Upper lobe of left lung (tissue), 6 donors: Measurements from ENCODE around the gene FYN. TPM values are rescaled to one million over a fixed set of nuclear protein-coding genes. Genes with fewer than 3 reads are reported as not detected.

Source experiments
- ATAC-seq, 2 donors: fragments of 200-7000 bp; cut with Tn5 transposase; one replicate each; pipeline ENCODE4 v1.9.1; 2022; ENCODE audit warnings: mild to moderate bottlenecking in 2 of 2, moderate library complexity in 2 of 2; ENCODE audit not compliant: low FRiP score in 2 of 2
- DNase-seq, 2 donors: peaks; one replicate each; pipeline ENCODE4 v3.0.0-alpha.2; 2019 to 2020
- H3K27ac ChIP-seq, 4 donors: fragments of 200-600 bp; sonication (generic); one replicate each; pipeline ENCODE4 v1.5.1; 2016 to 2019
- H3K27me3 ChIP-seq, 4 donors: fragments of 200-600 bp; sonication (generic); one replicate each; pipeline ENCODE4 v1.5.1; 2017 to 2019
- H3K36me3 ChIP-seq, 4 donors: fragments of 200-600 bp; sonication (generic); one replicate each; pipeline ENCODE4 v1.5.1; 2016 to 2019
- H3K4me1 ChIP-seq, 4 donors: fragments of 200-600 bp; sonication (generic); one replicate each; pipeline ENCODE4 v1.5.1; 2018 to 2019
- H3K4me3 ChIP-seq, 4 donors: fragments of 200-600 bp; sonication (generic); one replicate each; pipeline ENCODE4 v1.5.1; 2017 to 2019; ENCODE audit warnings: mild to moderate bottlenecking in 2 of 4, moderate library complexity in 1 of 4
- H3K9me3 ChIP-seq, 4 donors: fragments of 200-600 bp; sonication (generic); one replicate each; pipeline ENCODE4 v1.5.1; 2018 to 2019
- CTCF ChIP-seq, 6 experiments: fragments of 450-650 bp in 4 of 6; fragments of 200-600 bp in 2 of 6; sonication (generic) in 2 of 6; IDR thresholded peaks; one replicate each; pipeline ENCODE4 v1.5.1; 2016 to 2019; ENCODE audit warnings: antibody characterized with exemption in 6 of 6
- EP300 ChIP-seq, 4 donors: sonication (generic); formaldehyde crosslinking; IDR thresholded peaks; one replicate each; pipeline ENCODE4 v1.5.1; 2017; ENCODE audit warnings: antibody characterized with exemption in 4 of 4, control low read depth in 2 of 4
- POLR2A ChIP-seq, 4 donors: fragments of 450-650 bp; IDR thresholded peaks; one replicate each; pipeline ENCODE4 v1.5.1; 2016 to 2017; ENCODE audit warnings: antibody characterized with exemption in 4 of 4, mild to moderate bottlenecking in 2 of 4
- POLR2AphosphoS5 ChIP-seq, 2 donors: sonication (generic); formaldehyde crosslinking; IDR thresholded peaks; one replicate each; pipeline ENCODE4 v1.5.1; 2017; ENCODE audit warnings: antibody characterized with exemption in 2 of 2
- WGBS, 2 donors: methylation state at CpG; one replicate each; pipeline ENCODE4 v1.1.5; 2017 to 2018; 5-methylcytosine and 5-hydroxymethylcytosine counted together
- total RNA-seq, 6 donors: library from RNA; depleted of rRNA in 4 of 6; stranded (reverse); fragments of >200 nt in 4 of 6; gene quantifications; one replicate each; pipeline versions ENCODE4 v1.1.0 to v1.2.1, GENCODE V29; 2016 to 2021
- donor health status: DM: no; HTN: no; CAD: no; lungs with moderate emphysema.
- donor health status: DM: no; HTN: yes; CAD: no; lungs with severe emphysema.

Gene FYN
- total RNA-seq, 6 donors from 2014 or later = 69.1 to 181 (median 113) TPM

DNA sequence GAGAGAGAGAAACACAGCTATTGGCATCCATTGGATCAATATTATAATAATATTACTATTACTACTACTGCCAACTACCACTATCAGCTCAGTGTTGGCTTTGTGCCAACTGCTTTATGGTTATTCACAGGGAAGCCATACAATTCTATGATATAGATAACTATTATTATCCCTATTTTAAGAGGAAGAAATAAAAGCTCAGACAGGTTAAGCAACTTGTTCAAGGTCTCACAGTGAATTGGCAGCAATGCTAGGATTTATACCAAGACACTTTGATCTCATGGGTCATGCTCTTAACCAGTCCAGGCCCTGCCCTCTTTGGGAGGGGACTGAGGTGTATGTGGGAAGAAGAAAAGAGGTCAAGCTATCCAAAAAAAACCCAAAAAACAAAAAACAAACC, 185.6 kb downstream of the FYN start:
- Histone ChIP-seq H3K4me3 (no peak overlapping the region), H3K36me3 (peaks cover 0 to 54% (median 9%) of the 10 kb centered on the region in 4 donors), H3K9me3 (no peaks in the 10 kb centered on the region), H3K27me3 (no peaks in the 10 kb centered on the region), H3K27ac (no peak overlapping the region), H3K4me1 (peaks cover 9 to 33% (median 24%) of the 10 kb centered on the region in 4 donors)
- DNase-seq (no peak), ATAC-seq (no peak)
- TF ChIP-seq POLR2A (IDR thresholded peaks at IDR 0.05) (no peak), EP300 (IDR thresholded peaks at IDR 0.05) (no peak), POLR2AphosphoS5 (IDR thresholded peaks at IDR 0.05) (no peak), CTCF (IDR thresholded peaks at IDR 0.05) (no peak)

DNA sequence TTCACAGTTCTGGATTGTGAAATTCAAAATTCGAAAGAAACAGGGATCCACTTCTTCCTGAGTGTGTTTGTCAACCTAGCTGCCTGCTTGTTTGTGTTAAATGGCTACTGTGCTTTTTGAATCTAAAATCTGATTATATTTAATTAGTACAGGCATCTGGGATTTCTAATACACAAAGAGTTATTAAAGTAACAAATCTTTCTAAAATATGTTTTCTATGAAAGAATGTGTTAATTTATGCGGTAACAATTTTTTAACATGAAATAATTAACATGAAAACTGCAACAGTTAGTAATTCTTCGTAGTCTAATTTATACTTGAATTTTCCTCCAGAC, 186.4 kb downstream of the FYN start:
- Histone ChIP-seq H3K4me1 (peaks cover 9 to 33% (median 23%) of the 10 kb centered on the region in 4 donors), H3K9me3 (no peaks in the 10 kb centered on the region), H3K36me3 (peaks cover 0 to 49% (median 2%) of the 10 kb centered on the region in 4 donors), H3K27me3 (no peaks in the 10 kb centered on the region), H3K27ac (peak overlapping the region in 2 of 4 donors; percentile 33 to 45), H3K4me3 (no peak overlapping the region)
- DNase-seq = no peak
- 68 to 72% methylated on average over 3 of the region's 3 CpGs for WGBS, 2 donors
- TF ChIP-seq POLR2AphosphoS5 (IDR thresholded peaks at IDR 0.05) = no peak
- TF ChIP-seq POLR2A (IDR thresholded peaks at IDR 0.05) = no peak
- TF ChIP-seq CTCF (IDR thresholded peaks at IDR 0.05) = no peak
- TF ChIP-seq EP300 (IDR thresholded peaks at IDR 0.05) = no peak
- ATAC-seq = no peak

DNA sequence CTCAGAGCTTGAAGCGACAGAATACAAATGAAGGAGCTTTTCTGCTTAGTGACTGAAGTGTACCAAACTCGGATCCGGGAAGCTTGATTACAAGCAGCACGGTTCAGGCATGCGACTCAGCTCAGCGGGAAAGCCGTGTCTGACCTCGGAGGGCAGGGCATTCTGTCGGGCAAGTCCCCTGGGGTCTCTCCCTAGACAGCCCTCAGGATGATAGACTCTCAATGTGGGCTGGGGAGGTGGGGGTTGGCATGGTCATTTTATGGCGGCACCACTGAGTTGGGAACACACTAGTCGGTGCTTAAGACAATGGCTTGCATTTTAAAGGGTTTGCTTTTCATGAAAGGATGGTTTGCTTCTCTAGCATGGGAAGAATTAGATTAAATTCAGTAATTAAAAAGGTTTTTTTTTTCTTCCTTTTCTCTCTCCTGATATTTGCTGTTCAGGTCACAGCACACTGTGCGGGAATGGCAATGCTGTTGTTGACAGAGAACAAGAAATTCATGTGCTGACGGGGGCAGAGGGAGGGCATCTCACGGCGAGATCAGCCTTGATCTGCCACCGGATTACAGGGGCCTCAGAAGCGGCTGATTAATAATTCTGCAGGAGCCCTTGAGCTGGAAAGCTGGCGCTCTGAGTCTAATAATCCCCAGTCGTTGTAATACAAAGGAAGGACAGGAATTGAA, 186.9 kb downstream of the FYN start:
- Histone ChIP-seq H3K4me3 (no peak overlapping the region), H3K9me3 (no peaks in the 10 kb centered on the region), H3K27ac (peak overlapping the region; percentile 3 to 56 (median 39)), H3K36me3 (peaks cover 0 to 44% (median 1%) of the 10 kb centered on the region in 4 donors), H3K27me3 (no peaks in the 10 kb centered on the region), H3K4me1 (peaks cover 9 to 33% (median 23%) of the 10 kb centered on the region in 4 donors)
- ATAC-seq (peak; percentile 19 to 50), DNase-seq (peak in 1 of 2 donors; percentile 18)
- WGBS, 2 donors = 62 to 65% methylated on average over 19 of the region's 19 CpGs
- no peak for TF ChIP-seq POLR2AphosphoS5 (IDR thresholded peaks at IDR 0.05)
- no peak for TF ChIP-seq EP300 (IDR thresholded peaks at IDR 0.05)
- no peak for TF ChIP-seq POLR2A (IDR thresholded peaks at IDR 0.05)
- TF ChIP-seq CTCF (IDR thresholded peaks at IDR 0.05) = no peak

DNA sequence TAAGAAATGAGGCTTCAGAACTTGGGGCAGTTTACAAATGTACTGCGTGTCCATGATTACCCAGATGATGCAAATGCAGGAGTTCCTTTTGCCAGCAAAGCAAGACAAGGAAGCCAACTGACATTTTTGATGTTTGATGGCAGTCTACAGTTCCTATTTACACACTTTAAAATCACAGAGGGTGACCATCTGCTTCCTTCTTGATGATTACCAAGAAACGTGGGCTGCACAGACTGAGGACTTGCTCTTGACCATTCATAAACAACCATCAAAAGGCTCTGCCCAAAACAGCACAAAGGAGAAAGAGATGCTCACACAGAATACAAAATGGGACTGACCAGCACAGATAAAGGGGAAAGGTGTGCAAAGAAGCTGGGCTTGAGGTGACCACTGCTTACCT, 187.7 kb downstream of the FYN start:
- ATAC-seq = no peak
- H3K27me3 ChIP-seq = no peaks in the 10 kb centered on the region
- peaks cover 0 to 36% (median 1%) of the 10 kb centered on the region in 4 donors for H3K36me3 ChIP-seq
- H3K4me1 ChIP-seq = peaks cover 9 to 33% (median 23%) of the 10 kb centered on the region in 4 donors
- H3K9me3 ChIP-seq = no peaks in the 10 kb centered on the region
- 25 to 37% methylated on average over 2 of the region's 2 CpGs for WGBS, 2 donors
- TF ChIP-seq EP300 (IDR thresholded peaks at IDR 0.05) (no peak), POLR2AphosphoS5 (IDR thresholded peaks at IDR 0.05) (peak in 1 of 2 donors; percentile 11)
- DNase-seq = no peak
- no peak overlapping the region for H3K4me3 ChIP-seq
- H3K27ac ChIP-seq = peak overlapping the region; percentile 29 to 56 (median 50)

- Histone ChIP-seq H3K4me3 (no peak overlapping the region), H3K27ac (peak overlapping the region; percentile 29 to 56 (median 50)), H3K9me3 (no peaks in the 10 kb centered on the region), H3K27me3 (no peaks in the 10 kb centered on the region), H3K36me3 (peaks cover 0 to 32% (median 1%) of the 10 kb centered on the region in 4 donors), H3K4me1 (peaks cover 9 to 33% (median 23%) of the 10 kb centered on the region in 4 donors)
- no peak for ATAC-seq
- no peak for DNase-seq
- WGBS, 2 donors = 90 to 92% methylated on average over 7 of the region's 7 CpGs
- TF ChIP-seq CTCF (IDR thresholded peaks at IDR 0.05) (no peak), POLR2A (IDR thresholded peaks at IDR 0.05) (no peak), POLR2AphosphoS5 (IDR thresholded peaks at IDR 0.05) (no peak), EP300 (IDR thresholded peaks at IDR 0.05) (no peak)
Measured at GRCh38 chr6:111685058-111685457, 188.2 kb downstream of the FYN start.
